ENCODE data around the gene DAZL.
"Not testable (repeated sequence)": the region's sequence is repeated elsewhere in the genome, so short reads cannot be mapped to it uniquely, and the experiment has no call there.

GRCh38 chr3:16617155-16617554 is 11.9 kb upstream of the DAZL start:
- TF ChIP-seq EZH2 (IDR thresholded peaks at IDR 0.05; ENCODE audit: borderline replicate concordance, low read length); CTCF (conservative IDR thresholded peaks at IDR 0.05 in 1 of 2, IDR thresholded peaks at IDR 0.05 in 1 of 2; ENCODE audit: extremely low read depth in 1 of 2, insufficient read depth in 1 of 2, low read depth in 1 of 2, low read length in 2 of 2): not testable (repeated sequence)

All from mammary epithelial cell (primary cell).